Activated CD4-positive, CD25-positive, alpha-beta regulatory T cell treated with anti-CD3 and anti-CD28 coated beads, Interleukin-2, amount 50 U/mL, for 72 hours (primary cell): ENCODE results near the gene CCP110.

Experiments used
- DNase-seq: peaks from one replicate; pipeline ENCODE4 v3.0.0; 2021

The CCP110 gene, protein sequence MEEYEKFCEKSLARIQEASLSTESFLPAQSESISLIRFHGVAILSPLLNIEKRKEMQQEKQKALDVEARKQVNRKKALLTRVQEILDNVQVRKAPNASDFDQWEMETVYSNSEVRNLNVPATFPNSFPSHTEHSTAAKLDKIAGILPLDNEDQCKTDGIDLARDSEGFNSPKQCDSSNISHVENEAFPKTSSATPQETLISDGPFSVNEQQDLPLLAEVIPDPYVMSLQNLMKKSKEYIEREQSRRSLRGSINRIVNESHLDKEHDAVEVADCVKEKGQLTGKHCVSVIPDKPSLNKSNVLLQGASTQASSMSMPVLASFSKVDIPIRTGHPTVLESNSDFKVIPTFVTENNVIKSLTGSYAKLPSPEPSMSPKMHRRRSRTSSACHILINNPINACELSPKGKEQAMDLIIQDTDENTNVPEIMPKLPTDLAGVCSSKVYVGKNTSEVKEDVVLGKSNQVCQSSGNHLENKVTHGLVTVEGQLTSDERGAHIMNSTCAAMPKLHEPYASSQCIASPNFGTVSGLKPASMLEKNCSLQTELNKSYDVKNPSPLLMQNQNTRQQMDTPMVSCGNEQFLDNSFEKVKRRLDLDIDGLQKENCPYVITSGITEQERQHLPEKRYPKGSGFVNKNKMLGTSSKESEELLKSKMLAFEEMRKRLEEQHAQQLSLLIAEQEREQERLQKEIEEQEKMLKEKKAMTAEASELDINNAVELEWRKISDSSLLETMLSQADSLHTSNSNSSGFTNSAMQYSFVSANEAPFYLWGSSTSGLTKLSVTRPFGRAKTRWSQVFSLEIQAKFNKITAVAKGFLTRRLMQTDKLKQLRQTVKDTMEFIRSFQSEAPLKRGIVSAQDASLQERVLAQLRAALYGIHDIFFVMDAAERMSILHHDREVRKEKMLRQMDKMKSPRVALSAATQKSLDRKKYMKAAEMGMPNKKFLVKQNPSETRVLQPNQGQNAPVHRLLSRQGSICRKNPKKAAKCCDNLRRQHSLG

DNA sequence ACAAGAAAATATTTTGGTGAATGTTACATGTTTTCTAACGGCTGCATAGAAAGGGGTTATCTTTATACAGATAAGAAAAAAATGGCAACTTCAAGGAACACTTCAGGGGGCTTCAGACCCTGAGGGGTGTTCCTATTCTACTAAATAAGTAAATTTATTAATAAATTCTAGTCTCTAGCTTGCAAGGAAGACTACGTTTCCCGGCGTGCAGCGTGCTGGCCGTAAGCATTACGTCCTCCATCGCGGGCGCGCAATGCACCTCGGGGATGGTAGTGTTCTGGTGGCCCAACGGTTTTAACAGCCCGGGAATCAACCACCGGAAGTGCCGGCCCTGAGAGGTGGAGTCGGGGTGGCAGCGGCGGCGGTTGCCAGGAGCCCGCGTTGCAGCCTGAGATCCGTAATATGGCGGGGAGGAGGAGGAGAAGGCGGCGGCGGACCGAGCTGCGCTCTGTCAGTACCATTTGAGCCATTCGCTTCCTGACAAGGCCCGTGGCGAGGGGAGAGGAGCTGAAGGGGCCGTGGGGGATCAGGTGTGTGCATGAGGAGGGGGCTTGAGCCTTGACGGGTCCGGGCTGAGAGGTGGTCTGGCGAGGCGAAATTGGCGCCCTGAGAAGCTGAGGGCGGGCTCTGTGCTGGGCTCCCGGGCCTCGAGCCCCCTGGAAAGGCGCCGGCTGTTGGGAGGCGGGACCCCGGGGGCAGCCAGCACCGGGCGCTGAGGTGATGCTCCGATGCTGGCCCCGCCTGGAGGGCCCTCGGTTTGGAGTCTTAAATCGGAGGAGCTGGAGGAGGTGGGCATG lies at the start of gene CCP110:
Gene CCP110, plus strand, starts transcription at position 384 of the 797 bp plus-strand sequence. CDS start 3,940 bp downstream, outside the sequence.
- peak; percentile 92 for DNase-seq

DNA sequence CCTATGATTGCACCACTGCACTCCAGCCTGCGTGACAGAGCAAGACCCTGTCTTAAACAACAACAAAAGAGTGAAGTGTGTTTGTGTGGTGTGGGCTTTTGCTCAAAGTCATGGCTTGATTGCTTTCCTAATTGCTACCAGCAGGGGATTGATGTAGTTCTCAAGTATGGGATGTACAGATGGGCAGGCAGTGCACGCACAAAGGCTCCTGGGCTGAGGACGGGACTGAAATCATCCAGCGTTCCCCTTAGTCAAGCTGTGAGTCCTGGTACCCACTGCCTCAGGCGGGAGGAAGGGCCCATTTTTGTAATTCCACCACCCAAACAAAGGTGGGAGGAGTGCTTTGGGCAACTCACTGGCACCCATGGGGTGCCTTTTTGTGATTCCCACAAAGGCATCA lies 49.1 kb upstream of the CCP110 start:
- no peak for DNase-seq

DNA sequence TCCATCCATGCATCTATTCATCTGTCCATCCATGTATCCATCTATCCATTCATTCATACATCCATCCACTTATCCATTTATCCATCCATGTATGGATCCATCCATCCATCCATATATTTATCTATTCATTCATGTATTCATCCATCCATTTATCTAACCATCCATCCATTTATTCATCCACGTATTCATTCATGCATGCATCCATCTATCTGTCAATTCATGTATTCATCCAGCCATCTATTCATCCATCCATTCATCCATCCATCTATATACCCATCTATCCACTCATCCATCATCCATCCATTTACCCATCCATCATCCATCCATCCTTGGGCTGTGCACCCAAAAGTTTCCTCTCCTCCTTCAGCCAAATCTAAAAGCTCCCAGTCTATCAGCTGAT lies 45.2 kb upstream of the CCP110 start:
- DNase-seq, result no peak

DNA sequence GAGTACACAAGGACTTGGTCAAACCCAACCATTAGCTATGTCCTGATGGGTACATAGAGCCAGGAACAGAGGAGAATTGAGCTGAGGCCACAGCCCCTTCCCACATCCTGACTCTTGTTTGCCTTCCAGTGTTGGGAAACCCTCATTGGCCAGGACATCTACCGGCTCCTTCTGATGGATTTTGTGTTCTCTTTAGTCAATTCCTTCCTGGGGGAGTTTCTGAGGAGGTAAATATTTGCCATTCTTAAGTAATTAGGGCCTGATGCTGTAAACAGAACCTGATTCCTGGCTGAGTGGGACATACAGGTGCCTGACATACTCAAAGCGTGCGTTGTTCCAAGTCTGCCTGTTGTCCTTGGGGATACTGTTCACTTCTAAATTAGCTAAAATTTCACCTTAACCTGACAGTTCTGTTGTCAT lies 44.4 kb upstream of the CCP110 start:
- DNase-seq, result no peak

DNA sequence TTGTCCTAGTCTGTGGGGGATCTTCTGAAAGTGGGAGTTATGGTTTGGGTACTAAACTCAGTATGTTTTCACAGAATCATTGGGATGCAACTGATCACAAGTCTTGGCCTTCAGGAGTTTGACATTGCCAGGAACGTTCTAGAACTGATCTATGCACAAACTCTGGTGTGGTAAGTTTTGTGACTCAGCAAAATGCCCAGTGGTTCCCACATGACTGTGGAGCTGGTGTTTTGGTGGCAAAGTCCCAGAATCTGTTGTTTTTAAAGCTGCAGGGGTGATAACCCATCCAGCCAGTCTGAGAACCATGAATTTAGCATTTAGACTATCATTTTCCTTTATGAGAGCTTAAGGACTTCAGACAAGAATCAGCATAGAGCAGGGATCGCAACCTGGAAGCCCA lies 42.4 kb upstream of the CCP110 start:
- no peak for DNase-seq

DNA sequence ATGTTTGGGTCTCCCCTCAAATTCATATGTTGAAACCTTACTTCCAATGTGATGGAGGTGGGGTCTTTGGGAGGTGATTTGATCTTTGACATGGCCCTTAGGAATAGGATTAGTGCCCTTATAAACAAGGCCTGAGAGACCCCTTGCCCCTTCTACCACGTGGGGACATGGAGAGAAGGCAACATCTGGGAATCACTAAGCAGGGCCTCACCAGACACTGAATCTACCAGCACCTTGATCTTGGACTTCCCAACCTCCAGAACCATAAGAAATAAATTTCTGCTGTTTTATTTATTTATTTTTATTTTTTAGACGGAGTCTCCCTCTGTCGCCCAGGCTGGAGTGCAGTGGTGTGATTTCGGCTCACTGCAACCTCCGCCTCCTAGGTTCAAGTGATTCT lies 42.0 kb upstream of the CCP110 start:
- DNase-seq, result no peak

DNA sequence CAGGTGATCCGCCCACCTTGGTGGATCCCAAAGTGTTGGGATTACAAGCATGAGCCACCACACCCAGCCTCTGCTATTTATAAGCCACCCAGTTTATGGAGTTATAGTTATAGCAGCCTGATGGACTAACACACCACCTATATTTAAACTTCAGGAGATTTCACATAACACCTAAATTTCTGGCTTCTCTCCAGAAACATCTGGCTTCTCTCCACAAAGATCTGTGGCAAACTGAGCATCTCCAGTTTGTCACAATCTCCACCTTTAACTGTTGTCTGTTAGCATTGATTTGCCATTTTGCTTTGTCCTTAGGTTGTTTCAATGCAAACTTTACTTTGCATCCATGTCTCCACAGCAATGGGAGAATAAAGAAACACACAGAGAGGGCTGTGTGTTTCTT lies 41.5 kb upstream of the CCP110 start:
- DNase-seq, result no peak

DNA sequence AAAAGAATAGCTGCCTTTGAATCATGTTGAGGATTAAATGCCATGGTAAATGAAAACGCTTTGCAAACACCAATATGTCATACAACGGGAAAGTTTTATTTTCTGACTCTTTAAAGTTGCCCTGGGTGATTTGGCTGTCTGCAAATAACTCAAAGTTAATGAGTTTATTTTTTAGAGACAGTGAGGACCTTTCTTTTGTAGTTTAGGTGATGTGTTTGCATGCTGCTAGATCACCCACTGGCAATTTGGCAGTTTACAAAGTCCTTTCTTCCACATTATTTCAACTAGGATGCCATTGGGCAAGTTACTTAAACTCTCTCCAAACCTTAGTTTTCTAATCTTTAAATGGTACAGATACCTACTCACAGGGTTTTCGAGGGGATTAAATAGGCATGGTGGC lies 39.6 kb upstream of the CCP110 start:
- no peak for DNase-seq

DNA sequence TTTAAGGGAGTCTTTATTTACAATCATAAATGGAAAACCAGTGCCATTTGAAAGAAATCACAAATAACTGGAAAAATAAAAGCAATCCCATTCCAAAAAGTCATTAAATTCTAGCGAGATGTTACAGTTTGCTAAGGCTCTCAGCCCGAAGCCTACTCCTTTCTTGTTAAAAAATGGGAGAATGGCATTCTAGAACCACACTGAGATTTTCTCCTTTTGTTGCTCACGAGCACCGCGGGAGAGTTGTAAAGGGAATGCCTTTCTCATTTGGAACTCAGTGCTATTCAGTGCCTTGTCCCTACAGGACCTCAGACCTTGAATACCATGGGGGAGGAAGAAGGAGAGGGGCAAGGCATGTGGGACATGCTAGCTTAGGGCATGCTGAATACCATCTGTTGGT lies 38.1 kb upstream of the CCP110 start:
- DNase-seq, result no peak

DNA sequence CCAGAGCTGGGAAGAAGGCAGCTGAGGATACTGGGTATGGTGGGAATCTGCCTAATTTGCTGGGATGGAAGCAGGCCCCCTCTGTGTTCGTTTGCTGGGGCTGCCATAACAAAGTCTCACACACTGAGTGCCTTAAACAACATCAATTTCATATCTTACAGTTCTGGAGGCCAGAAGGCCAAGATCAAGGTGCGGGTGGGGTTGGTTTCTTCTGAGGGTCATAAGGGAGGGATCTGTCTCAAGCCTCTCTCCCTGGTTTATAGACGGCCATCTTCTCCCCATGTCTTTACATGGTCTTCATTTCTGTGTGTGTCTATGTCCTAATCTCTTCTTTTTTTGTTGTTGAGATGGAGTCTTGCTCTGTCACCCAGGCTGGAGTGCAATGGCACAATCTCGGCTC lies 37.7 kb upstream of the CCP110 start:
- DNase-seq, result no peak

DNA sequence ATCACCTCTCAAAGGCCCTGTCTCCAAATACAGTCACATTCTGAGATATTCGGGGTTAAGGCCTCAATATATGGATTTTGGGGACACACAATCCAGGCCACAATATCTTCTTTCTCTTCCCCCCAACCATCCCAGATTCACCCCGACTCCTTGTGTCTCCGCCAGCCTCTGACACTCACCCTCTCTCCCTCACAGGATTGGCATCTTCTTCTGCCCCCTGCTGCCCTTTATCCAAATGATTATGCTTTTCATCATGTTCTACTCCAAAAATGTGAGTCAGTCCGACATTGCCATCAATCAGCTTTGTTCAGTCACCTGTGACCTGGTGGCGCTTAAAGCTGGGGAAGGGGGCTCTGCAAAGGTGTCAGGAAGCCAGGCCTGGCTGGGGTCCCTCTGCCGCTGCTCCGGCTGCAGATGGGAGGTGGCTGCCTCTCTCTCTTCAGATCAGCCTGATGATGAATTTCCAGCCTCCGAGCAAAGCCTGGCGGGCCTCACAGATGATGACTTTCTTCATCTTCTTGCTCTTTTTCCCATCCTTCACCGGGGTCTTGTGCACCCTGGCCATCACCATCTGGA lies 36.9 kb upstream of the CCP110 start:
- DNase-seq, result no peak

DNA sequence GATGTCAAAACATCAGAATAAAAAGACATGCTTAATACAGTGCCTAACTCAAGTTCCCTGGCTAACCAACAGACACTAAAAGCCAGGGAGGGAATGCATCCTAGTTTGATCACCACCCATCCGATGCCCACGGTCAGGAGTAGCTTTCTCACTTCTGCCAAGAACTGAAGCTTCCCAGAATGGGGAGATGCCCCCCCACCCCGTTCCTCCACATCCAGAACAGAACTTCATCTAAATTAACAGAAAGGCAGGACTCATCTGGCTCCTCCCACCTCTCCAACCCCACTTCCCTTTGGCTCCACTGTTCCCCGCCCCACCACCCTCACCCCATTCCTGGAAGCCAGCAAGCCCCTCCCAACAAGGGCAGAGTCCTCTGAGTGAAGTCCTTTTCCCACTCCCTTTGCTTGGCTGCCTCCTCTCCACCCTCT lies 35.5 kb upstream of the CCP110 start:
- DNase-seq, result no peak

DNA sequence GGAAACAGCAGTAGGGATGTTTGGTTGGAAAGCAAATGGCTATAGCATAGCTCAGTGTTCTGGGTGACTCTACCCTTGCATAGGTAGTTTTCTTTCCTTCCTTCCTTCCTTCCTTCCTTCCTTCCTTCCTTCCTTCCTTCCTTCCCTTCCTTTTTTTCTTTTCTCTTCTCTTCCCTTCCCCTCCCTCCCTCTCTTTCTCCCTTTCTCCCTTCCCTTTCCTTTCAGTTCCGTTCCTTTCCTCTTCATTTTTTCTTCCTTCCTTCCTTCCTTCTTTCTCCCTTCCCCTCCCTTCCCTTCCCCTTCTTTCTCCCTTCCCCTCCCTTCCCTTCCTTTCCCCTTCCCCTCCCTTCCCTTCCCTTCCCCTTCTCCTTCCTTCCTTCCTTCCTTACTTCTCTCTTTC lies 33.1 kb upstream of the CCP110 start:
- DNase-seq, result no peak

DNA sequence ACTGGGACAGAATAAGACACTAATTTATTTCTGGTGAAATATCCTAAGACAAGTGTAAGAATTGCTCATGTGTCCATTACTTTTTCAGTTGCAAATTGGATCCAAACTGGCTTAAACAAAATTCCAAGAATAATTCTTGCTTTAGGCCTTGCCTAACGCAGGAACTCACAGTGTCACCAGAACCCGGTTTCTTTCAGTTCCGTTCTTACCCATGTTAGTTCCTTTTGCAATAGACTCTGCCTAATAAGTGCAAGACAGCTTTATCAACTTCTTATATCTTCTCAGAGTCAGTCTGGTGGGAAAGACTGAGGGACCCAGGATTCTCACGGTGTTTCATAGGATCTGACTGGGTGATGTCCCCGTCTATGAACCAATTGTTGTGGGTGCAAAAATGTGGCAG lies 26.6 kb upstream of the CCP110 start:
- DNase-seq, result no peak

DNA sequence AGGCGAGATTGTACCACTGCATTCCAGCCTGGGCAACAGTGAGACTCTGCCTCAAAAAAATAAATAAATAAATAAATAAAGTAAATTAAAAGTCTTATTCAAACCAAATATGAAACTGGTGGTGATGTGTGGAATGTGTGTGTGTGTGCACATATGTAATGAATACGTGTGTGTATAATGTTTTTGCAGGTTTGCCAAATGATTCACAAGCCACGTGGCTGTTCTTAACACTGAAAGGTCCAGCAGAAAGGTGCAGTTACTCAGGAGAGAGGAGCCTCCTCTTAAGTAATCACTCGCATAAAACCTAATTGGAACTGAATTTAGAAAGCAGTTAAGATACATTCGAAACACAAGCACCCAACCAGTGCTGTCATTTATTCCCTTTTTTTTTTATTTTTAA lies 24.7 kb upstream of the CCP110 start:
- DNase-seq, result no peak

DNA sequence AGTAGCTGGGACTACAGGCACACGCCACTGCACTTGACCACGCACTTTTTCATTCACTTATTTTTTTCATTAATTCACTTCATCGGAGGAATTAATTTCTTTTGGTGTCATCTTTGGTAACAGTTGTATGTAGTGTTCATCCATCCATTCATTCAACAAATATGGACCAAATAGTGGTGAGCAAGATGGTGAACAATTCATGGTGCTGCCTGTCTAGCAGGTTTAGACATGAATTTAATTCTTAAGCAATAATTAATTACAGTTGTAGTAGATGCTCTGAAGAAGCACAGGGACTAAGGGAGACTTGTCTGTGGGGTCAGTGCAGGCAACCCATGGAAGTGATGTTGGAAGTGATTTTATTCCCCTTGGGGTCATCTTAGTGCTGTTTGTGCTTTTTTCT lies 24.3 kb upstream of the CCP110 start:
- DNase-seq, result no peak

DNA sequence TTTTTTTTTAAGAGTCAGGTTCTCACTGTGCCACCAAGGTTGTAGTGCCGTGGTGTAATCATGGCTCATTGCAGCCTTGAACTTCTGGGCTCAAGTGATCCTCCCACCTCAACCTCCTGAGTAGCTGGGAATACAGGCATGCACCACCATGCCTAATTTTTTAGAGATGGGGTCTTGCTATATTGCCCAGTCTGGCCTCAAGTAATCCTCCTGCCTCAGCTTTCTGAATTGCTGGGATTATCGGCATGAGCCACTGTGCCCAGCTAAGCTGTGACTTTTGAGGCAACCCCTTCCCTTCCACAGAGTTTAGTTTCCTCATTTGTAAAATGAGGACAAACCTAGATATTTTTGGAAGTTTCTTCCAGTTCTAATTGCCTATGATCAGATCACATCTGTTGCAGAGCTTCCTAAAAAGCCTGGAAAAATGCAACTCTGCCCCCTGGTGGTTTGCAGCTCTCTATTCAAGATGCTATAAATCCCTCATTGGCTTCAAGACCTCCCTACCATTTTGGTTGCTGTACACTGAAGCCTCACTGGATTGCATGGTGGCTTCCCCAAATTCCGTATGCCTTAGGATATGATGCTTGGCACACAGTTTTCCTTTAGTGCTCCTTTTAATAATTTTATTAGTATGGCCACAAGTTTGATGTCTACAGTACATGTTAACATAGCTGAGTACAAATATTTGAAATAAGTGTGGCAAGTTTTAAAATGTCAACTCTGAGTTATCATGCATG lies 21.2 kb upstream of the CCP110 start:
- DNase-seq, result peak; percentile 66

DNA sequence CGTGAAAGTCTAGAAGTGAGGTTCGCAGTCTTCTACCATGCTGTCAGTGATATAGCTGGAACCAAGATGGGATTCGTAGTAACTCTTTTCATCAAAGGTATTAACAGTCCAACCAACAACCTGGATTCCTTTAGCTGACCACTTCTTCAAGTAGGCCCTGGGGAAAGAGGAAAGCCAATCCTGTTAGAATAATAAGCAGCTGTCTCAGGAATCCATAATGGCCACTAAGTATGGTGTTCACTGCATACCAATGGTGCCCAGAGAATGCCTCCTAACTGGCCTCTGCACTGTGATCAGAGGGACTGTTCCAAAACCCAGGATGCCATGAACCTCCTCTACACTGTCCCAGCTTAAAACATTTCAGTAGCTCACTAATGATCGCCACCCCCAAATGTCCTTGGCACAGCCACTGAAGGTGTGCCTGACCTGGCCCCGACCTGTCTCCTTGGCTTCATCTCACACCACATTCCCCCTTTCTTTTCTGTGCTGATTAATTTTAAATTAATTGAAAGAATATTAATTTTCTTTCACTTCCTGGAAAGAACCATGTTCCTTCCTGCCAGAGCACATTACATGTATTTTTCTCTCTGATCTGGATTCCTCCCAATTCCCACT lies 20.2 kb upstream of the CCP110 start:
- no peak for DNase-seq

DNA sequence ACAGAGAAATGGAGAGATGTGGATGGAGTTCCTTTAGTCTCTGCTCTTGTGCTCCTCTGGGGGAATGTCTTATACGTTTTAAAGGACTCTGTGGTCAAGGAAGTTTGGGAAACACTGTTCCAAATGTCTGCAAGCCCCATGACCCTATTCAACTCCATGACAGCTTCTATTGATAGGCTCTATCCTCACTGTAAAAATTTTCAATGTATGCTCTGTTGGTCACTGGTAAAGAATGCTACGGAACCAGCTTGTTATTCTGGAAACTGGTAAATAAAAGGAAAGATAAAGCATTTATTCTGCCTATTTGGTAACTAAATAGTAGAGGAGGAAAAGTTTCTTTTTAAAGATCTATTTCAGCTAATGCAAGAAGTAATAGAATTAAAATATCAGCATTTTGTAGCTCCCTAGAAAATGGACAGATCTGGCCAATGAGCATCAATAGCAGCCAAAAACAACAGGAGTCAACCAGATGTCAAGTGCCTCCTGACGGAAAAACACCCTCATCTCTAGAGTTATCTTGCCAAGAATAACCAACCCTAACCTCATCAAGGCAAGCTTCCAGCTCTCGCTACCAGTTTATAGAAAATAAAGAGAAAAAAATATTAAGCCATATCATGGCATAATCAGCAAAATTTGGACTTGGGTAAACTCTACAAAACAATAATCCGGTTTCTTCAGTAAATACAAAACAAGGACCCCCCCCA lies 18.0 kb upstream of the CCP110 start:
- no peak for DNase-seq

DNA sequence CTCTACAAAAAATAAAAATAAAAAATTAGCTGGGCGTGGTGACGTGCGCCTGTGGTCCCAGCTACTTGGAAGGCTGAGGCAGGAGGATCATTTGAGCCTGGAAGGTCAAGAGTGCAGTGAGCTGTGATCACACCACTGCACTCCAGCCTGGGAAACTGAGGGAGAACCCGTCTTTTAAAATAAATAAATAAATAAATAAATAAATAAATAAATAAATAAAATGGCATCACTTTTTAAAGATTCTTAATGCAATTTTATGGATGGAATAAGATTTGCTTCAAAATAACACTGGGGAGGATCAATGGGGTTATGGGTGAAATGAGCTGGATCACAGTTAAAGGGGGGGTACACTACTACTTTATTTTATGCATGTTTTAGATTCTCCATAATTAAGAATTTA lies 16.8 kb upstream of the CCP110 start:
- no peak for DNase-seq

DNA sequence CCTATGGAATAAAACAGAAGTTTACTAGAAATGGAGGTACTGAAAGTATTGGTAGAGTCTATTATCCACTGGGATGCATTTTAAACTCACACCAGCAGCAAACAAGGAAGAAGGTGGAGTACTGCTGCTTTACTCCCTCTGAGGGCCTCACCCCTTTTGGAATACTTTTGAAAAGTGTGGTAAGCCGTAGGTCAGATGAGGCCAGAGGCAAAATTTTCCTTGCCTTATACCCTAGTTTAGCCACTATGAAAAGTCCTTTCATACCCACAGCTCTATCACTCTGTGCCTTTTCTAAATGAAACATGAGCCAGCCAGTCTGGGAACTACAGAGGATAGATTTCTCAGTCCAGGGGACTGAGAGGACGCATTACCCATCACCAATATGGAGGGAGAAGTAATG lies 15.9 kb upstream of the CCP110 start:
- DNase-seq, result no peak
